HG03432 (cell line): ENCODE measurements around the gene NHLH1.

ENCODE experiments used
- ATAC-seq: cut with Tn5 transposase; IDR thresholded peaks from one replicate; pipeline ENCODE4 v1.9.1; 2021; ENCODE audit warnings: mild to moderate bottlenecking, moderate library complexity; ENCODE audit not compliant: unreplicated experiment

The NHLH1 gene

GRCh38 chr1:160366731-160367515 lies at the start of gene NHLH1:
TSS of gene NHLH1 (plus strand) at chr1:160367071. CDS start at chr1:160370732, 3,661 bp downstream.
- ATAC-seq = no peak

GRCh38 chr1:160322831-160323230 lies 44.0 kb upstream of the NHLH1 start:
- no peak for ATAC-seq

GRCh38 chr1:160325252-160325651 lies 41.6 kb upstream of the NHLH1 start:
- ATAC-seq = no peak

- no peak for ATAC-seq
Observed at GRCh38 chr1:160326418-160326817, 40.5 kb upstream of the NHLH1 start.

- ATAC-seq = no peak
Observed at GRCh38 chr1:160328184-160328583, 38.7 kb upstream of the NHLH1 start.

- no peak for ATAC-seq
Observed at GRCh38 chr1:160330119-160330518, 36.8 kb upstream of the NHLH1 start.

- ATAC-seq = no peak
Observed at GRCh38 chr1:160332516-160332915, 34.4 kb upstream of the NHLH1 start.

- no peak for ATAC-seq
Observed at GRCh38 chr1:160338580-160338979, 28.3 kb upstream of the NHLH1 start.

- ATAC-seq = no peak
Observed at GRCh38 chr1:160340146-160340545, 26.7 kb upstream of the NHLH1 start.

- ATAC-seq = no peak
Observed at GRCh38 chr1:160340866-160341265, 26.0 kb upstream of the NHLH1 start.

- ATAC-seq = no peak
Observed at GRCh38 chr1:160342526-160342925, 24.3 kb upstream of the NHLH1 start.

- peak; percentile 95 for ATAC-seq
Observed at GRCh38 chr1:160342953-160343869, 23.7 kb upstream of the NHLH1 start, which contains the start of the genes COPA and NCSTN. TSS of gene COPA (minus strand) at chr1:160343250. CDS start at chr1:160343170, 80 bp downstream. TSS of gene NCSTN (plus strand) at chr1:160343383. CDS start at chr1:160343397, 14 bp downstream.

- ATAC-seq = no peak
Observed at GRCh38 chr1:160344241-160344640, 22.6 kb upstream of the NHLH1 start.

GRCh38 chr1:160344936-160345335 lies 21.9 kb upstream of the NHLH1 start:
- no peak for ATAC-seq

GRCh38 chr1:160346463-160346862 lies 20.4 kb upstream of the NHLH1 start:
- ATAC-seq = no peak

GRCh38 chr1:160346958-160347357 lies 19.9 kb upstream of the NHLH1 start:
- peak; percentile 45 for ATAC-seq

- ATAC-seq = no peak
Observed at GRCh38 chr1:160351629-160352028, 15.2 kb upstream of the NHLH1 start.

GRCh38 chr1:160352555-160352954 lies 14.3 kb upstream of the NHLH1 start:
- ATAC-seq = no peak

GRCh38 chr1:160353223-160353622 lies 13.6 kb upstream of the NHLH1 start:
- ATAC-seq = no peak

GRCh38 chr1:160354388-160354985 lies 12.4 kb upstream of the NHLH1 start:
- ATAC-seq = no peak

- no peak for ATAC-seq
Observed at GRCh38 chr1:160357286-160358002, 9.4 kb upstream of the NHLH1 start.
